Sigmoid colon (tissue), 3 donors: ENCODE results near the gene JPH4.

Experiments
- CTCF ChIP-seq, 4 experiments: fragments of 450-650 bp in 3 of 4; fragments of 200-600 bp in 1 of 4; IDR thresholded peaks; one replicate each; pipeline ENCODE4 v1.5.1; 2016 to 2019; ENCODE audit warnings: antibody characterized with exemption in 4 of 4, mild to moderate bottlenecking in 3 of 4, moderate library complexity in 2 of 4
- POLR2A ChIP-seq, 2 donors: fragments of 450-650 bp; IDR thresholded peaks; one replicate each; pipeline ENCODE4 v1.6.1; 2016; ENCODE audit warnings: antibody characterized with exemption in 2 of 2, mild to moderate bottlenecking in 2 of 2, moderate library complexity in 2 of 2

- TF ChIP-seq POLR2A (IDR thresholded peaks at IDR 0.05), result no peak
- no peak for TF ChIP-seq CTCF (IDR thresholded peaks at IDR 0.05)
Measured at GRCh38 chr14:23615856-23616255, 37.3 kb upstream of the JPH4 start.
